Activated naive CD8-positive, alpha-beta T cell treated with anti-CD3 and anti-CD28 coated beads, Interleukin-2, amount 10 ng/mL, durations not matched to agents 7 days and 5 days (primary cell): ENCODE results near the gene RPTN. TPM values are rescaled to one million over a fixed set of nuclear protein-coding genes. Genes with fewer than 3 reads are reported as not detected.

Source experiments
- ATAC-seq: fragments of 150-1000 bp; cut with Tn5 transposase; one replicate; pipeline ENCODE4 v1.10.0; 2021; ENCODE audit warnings: low read depth, moderate library complexity
- POLR2A ChIA-PET: fragments of 350-600 bp; sonication (Branson Sonifier 250); formaldehyde crosslinking; loops from one replicate; lab custom pipeline; 2021; ENCODE audit warnings: antibody characterized with exemption; lab: Charles Lee
- DNase-seq: peaks from one replicate; pipeline ENCODE4 v3.0.0; 2021
- H3K27ac Mint-ChIP-seq: one replicate; pipeline ENCODE4 v1.8.0; 2022; ENCODE audit warnings: mild to moderate bottlenecking, mixed read lengths
- H3K27me3 Mint-ChIP-seq: one replicate; pipeline ENCODE4 v1.8.0; 2022; ENCODE audit warnings: mild to moderate bottlenecking, moderate library complexity, mixed read lengths
- H3K36me3 Mint-ChIP-seq: one replicate; pipeline ENCODE4 v1.8.0; 2021; ENCODE audit warnings: mild to moderate bottlenecking, mixed read lengths
- H3K4me1 Mint-ChIP-seq: one replicate; pipeline ENCODE4 v1.8.0; 2021; ENCODE audit warnings: mixed read lengths
- H3K4me3 Mint-ChIP-seq: one replicate; pipeline ENCODE4 v1.8.0; 2022; ENCODE audit warnings: mild to moderate bottlenecking, moderate library complexity, mixed read lengths
- H3K9me3 Mint-ChIP-seq: one replicate; pipeline ENCODE4 v1.8.0; 2021; ENCODE audit warnings: mixed read lengths
- total RNA-seq, 2 experiments: library from RNA; stranded (reverse); gene quantifications; one replicate each; pipeline ENCODE4 v1.2.3, GENCODE V29; 2021

Gene RPTN
- total RNA-seq, 2 experiments from 2014 or later = not detected

DNA sequence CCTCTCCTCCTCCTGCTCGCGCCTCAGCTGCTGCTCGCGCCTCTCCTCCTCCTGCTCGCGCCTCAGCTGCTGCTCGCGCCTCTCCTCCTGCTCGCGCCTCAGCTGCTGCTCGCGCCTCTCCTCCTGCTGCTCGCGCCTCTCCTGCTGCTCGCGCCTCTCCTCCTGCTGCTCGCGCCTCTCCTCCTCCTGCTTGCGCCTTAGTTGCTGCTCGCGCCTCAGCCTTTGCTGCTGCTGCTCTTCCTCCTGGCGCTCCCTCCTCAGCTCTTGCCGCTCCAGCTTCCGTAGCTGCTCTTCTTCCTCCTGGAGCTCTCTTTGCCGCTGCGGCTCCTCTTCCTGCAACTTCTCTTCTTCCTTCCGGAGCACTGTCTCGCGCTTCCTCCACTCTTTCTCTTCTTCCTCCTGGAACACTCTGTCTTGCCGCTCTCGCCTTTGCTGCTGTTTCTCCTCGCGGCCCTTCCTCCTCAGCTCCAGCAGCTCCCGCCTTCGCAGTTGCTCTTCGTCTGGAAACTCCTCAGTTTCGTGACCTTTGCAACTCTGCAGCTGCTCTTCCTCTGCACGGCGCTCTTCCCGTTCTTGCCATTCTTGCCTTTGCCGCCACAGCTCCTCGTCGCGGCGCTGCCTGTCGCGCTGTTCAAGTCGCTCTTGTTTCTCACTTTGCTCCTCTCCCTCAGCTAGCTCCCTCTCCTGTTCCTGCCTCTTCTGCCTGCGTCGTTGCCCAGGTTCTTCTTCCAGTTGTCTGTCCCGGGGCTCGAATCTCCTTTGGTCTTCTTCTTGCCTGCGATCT is 46.7 kb downstream of the RPTN start:
- peak; percentile 43 for DNase-seq
- ATAC-seq = no peak
- H3K4me1 Mint-ChIP-seq = no peaks in the 10 kb centered on the region
- H3K9me3 Mint-ChIP-seq = peaks cover 4% of the 10 kb centered on the region
- no peak overlapping the region for H3K4me3 Mint-ChIP-seq
- H3K27ac Mint-ChIP-seq = no peak overlapping the region
- POLR2A ChIA-PET = no interaction called here
- H3K27me3 Mint-ChIP-seq = peaks cover 15% of the 10 kb centered on the region
- no peaks in the 10 kb centered on the region for H3K36me3 Mint-ChIP-seq

DNA sequence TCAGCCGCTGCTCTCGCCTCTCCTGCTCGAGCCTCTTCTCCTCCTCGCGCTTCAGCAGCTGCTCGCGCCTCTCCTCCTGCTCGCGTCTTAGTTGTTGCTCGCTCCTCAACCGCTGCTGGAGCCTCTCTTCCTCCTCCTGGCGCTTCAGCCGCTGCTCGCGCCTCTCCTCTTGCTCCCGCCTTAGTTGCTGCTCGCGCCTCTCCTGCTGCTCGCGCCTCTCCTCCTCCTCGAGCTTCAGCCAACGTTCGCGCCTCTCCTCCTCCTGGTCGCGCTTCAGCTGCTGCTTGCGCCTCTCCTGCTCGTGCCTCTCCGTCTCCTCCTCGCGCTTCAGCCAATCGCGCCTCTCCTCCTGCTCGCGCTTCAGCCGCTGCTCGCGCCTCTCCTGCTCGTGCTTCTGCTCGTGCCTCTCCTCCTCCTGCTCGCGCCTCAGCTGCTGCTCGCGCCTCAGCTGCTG is 47.5 kb downstream of the RPTN start:
- Mint-ChIP-seq H3K36me3 (no peaks in the 10 kb centered on the region), H3K4me3 (no peak overlapping the region), H3K9me3 (peaks cover 4% of the 10 kb centered on the region), H3K4me1 (no peaks in the 10 kb centered on the region), H3K27me3 (peaks cover 7% of the 10 kb centered on the region), H3K27ac (no peak overlapping the region)
- POLR2A ChIA-PET = no interaction called here
- no peak for ATAC-seq
- peak; percentile 54 for DNase-seq

DNA sequence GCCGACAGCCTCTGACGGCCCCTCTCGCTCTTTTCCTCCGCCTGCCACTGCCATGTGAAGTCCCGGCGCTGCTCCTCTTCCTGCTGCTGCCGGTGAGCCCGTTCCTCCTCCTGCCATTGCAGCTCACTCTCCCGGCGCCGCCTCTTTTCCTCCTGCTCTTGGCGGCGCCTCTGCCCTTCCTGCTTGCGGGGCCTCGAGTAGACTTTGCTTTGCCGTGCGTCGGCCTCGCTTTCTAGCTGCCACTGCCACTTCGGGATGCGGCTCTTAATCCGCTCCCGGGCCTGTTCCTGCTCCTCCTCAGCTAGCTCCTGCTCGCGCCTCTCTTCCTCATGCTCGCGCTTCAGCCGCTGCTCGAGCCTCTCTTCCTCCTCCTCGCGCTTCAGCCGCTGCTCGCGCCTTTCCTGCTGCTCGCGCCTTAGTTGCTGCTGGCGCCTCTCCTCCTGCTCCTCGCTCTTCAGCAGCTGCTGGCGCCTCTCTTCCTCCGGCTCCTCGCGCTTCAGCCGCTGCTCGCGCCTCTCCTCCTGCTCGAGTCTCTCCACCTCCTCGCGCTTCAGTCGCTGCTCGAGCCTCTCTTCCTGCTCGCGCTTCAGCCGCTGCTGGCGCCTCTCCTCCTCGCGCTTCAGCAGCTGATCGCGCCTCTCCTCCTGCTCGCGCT is 48.0 kb downstream of the RPTN start:
- ATAC-seq (peak; percentile 67), DNase-seq (peak; percentile 59)
- POLR2A ChIA-PET = no interaction called here
- H3K9me3 Mint-ChIP-seq = peaks cover 5% of the 10 kb centered on the region
- H3K36me3 Mint-ChIP-seq = peaks cover 1% of the 10 kb centered on the region
- H3K4me1 Mint-ChIP-seq = no peaks in the 10 kb centered on the region
- no peak overlapping the region for H3K27ac Mint-ChIP-seq
- H3K4me3 Mint-ChIP-seq = no peak overlapping the region
- peaks cover 2% of the 10 kb centered on the region for H3K27me3 Mint-ChIP-seq

GRCh38 chr1:152110365-152110859 is 48.6 kb downstream of the RPTN start:
- Mint-ChIP-seq H3K4me1 (no peaks in the 10 kb centered on the region), H3K4me3 (no peak overlapping the region), H3K36me3 (peaks cover 1% of the 10 kb centered on the region), H3K27me3 (peaks cover under 1% of the 10 kb centered on the region), H3K27ac (no peak overlapping the region), H3K9me3 (peaks cover 5% of the 10 kb centered on the region)
- DNase-seq (peak; percentile 49), ATAC-seq (no peak)
- POLR2A ChIA-PET = no interaction called here

- POLR2A ChIA-PET = no interaction called here
- H3K9me3 Mint-ChIP-seq = peaks cover 5% of the 10 kb centered on the region
- H3K27ac Mint-ChIP-seq = no peak overlapping the region
- peaks cover 5% of the 10 kb centered on the region for H3K27me3 Mint-ChIP-seq
- peaks cover 1% of the 10 kb centered on the region for H3K36me3 Mint-ChIP-seq
- no peak for DNase-seq
- no peak overlapping the region for H3K4me3 Mint-ChIP-seq
- H3K4me1 Mint-ChIP-seq = no peaks in the 10 kb centered on the region
- no peak for ATAC-seq
Measured at GRCh38 chr1:152109998-152110294, 49.1 kb downstream of the RPTN start.

GRCh38 chr1:152109231-152109997 is 49.6 kb downstream of the RPTN start:
- no peak overlapping the region for H3K27ac Mint-ChIP-seq
- H3K27me3 Mint-ChIP-seq = peaks cover 10% of the 10 kb centered on the region
- H3K4me1 Mint-ChIP-seq = no peaks in the 10 kb centered on the region
- POLR2A ChIA-PET = no interaction called here
- H3K9me3 Mint-ChIP-seq = peaks cover 5% of the 10 kb centered on the region
- no peak overlapping the region for H3K4me3 Mint-ChIP-seq
- no peak for ATAC-seq
- H3K36me3 Mint-ChIP-seq = peaks cover 1% of the 10 kb centered on the region
- peak; percentile 27 for DNase-seq

GRCh38 chr1:152108882-152109222 is 50.2 kb downstream of the RPTN start:
- Mint-ChIP-seq H3K27ac (no peak overlapping the region), H3K4me1 (no peaks in the 10 kb centered on the region), H3K27me3 (peaks cover 12% of the 10 kb centered on the region), H3K4me3 (no peak overlapping the region), H3K36me3 (peaks cover 1% of the 10 kb centered on the region), H3K9me3 (peaks cover 5% of the 10 kb centered on the region)
- ATAC-seq (no peak), DNase-seq (no peak)
- POLR2A ChIA-PET = no interaction called here

- Mint-ChIP-seq H3K9me3 (peaks cover 5% of the 10 kb centered on the region), H3K36me3 (peaks cover 1% of the 10 kb centered on the region), H3K27me3 (peaks cover 19% of the 10 kb centered on the region), H3K4me3 (no peak overlapping the region), H3K4me1 (no peaks in the 10 kb centered on the region), H3K27ac (peak overlapping the region; percentile 72)
- POLR2A ChIA-PET = no interaction called here
- DNase-seq (peak; percentile 29), ATAC-seq (no peak)
Measured at GRCh38 chr1:152107984-152108881, 50.8 kb downstream of the RPTN start.

DNA sequence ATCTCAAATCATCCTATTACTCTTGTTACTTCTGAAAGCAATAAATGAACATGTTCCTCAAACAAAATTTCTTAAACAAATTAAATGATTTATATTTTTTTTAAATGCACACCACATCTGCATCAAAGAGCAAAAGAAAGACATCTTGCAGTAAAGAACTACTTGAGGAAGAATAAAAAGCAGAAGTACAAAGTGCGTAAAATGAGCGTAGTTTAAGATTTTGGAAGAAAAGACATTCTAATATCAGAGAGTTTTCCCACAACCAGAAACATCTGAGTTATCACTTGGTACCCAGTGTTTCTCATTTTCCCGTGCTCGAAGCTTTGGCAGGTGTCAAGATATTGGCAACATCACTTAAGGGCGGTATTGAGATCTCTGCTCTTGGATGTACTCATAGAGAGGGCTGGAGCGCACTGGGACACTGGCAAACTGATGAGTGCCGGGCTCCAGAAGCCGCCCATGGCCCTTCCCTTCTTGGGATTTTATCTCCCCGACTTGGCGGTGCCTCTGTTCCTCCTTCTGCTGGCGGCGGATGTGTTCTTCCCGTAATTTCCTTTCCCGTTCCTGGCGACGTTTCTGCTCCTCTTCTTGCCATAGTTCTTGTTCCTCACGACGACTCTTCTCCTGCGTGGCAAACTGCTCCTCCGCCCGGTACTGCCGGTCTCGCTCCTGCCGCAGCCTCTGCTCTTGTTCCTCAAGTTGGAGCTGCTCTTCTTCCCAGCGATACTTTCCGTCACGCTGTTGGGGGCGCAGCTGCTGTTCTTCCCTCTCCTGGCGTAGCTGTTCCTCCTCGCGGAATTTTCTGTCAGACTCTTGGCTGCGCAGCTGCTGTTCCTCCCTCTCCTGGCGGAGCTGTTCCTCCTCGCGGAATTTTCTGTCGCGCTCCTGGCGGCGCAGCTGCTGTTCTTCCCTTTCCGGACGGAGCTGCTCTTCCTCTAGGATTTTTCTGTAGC is 51.7 kb downstream of the RPTN start:
- H3K36me3 Mint-ChIP-seq = peaks cover 1% of the 10 kb centered on the region
- no peaks in the 10 kb centered on the region for H3K4me1 Mint-ChIP-seq
- ATAC-seq (no peak), DNase-seq (peak; percentile 33)
- H3K4me3 Mint-ChIP-seq = no peak overlapping the region
- H3K27me3 Mint-ChIP-seq = peaks cover 25% of the 10 kb centered on the region
- peaks cover 5% of the 10 kb centered on the region for H3K9me3 Mint-ChIP-seq
- peak overlapping the region; percentile 64 for H3K27ac Mint-ChIP-seq
- POLR2A ChIA-PET = no interaction called here

GRCh38 chr1:152104854-152105253 is 54.2 kb downstream of the RPTN start:
- ATAC-seq = no peak
- H3K4me1 Mint-ChIP-seq = no peaks in the 10 kb centered on the region

More at GRCh38 chr1:152104854-152105253, 54.2 kb downstream of the RPTN start:
- Mint-ChIP-seq H3K36me3 (peaks cover 1% of the 10 kb centered on the region), H3K27ac (no peak overlapping the region), H3K27me3 (peaks cover 39% of the 10 kb centered on the region), H3K4me3 (no peak overlapping the region), H3K9me3 (peaks cover 5% of the 10 kb centered on the region)
- POLR2A ChIA-PET = interaction anchor here (0.9 kb wide), 1 partner anchor 58 kb away, joined by 3 read pairs; no protein-coding TSS in a partner anchor
- no peak for DNase-seq
